IPS-20b (cell line): Measurements from ENCODE around the gene CAMSAP1.
"Not testable (repeated sequence)": the region's sequence is repeated elsewhere in the genome, so short reads cannot be mapped to it uniquely, and the experiment has no call there.

Experiments
- H3K27ac ChIP-seq: one replicate; pipeline ENCODE4 v1.5.1; 2013; ENCODE audit warnings: low read length
- H3K27me3 ChIP-seq: 2 replicates; pipeline ENCODE4 v1.6.1; 2013; ENCODE audit warnings: mild to moderate bottlenecking, low read length, inconsistent platforms; ENCODE audit not compliant: insufficient read depth
- H3K36me3 ChIP-seq: 2 replicates; pipeline ENCODE4 v1.6.1; 2013; ENCODE audit warnings: low read depth, mild to moderate bottlenecking, inconsistent platforms, low read length, moderate library complexity; ENCODE audit not compliant: insufficient read depth
- H3K4me1 ChIP-seq: 2 replicates; pipeline ENCODE4 v1.6.1; 2013; ENCODE audit warnings: mild to moderate bottlenecking, control low read depth, inconsistent platforms, low read length, moderate library complexity; ENCODE audit not compliant: insufficient read depth
- H3K4me3 ChIP-seq: 2 replicates; pipeline ENCODE4 v1.5.1; 2013; ENCODE audit warnings: mild to moderate bottlenecking, low read length, inconsistent platforms
- H3K9ac ChIP-seq: 2 replicates; pipeline ENCODE4 v1.6.1; 2013; ENCODE audit warnings: low read depth, mild to moderate bottlenecking, inconsistent platforms, low read length, moderate library complexity
- H3K9me3 ChIP-seq: 2 replicates; pipeline ENCODE4 v1.6.1; 2013; ENCODE audit warnings: mild to moderate bottlenecking, low read depth, low read length, inconsistent platforms; ENCODE audit not compliant: insufficient read depth

CAMSAP1 gene

GRCh38 chr9:135911233-135911632 is 3.9 kb upstream of the CAMSAP1 start:
- H3K27ac ChIP-seq, H3K4me1 ChIP-seq, H3K4me3 ChIP-seq, H3K9ac ChIP-seq: not testable (repeated sequence)
- Histone ChIP-seq H3K9me3 (peaks cover 32% of the 10 kb centered on the region), H3K36me3 (peaks cover 55% of the 10 kb centered on the region), H3K27me3 (peaks cover 12% of the 10 kb centered on the region; the same call in 1 of the 2 replicates)

- H3K9me3 ChIP-seq: peaks cover 27% of the 10 kb centered on the region
- no peak overlapping the region for H3K9ac ChIP-seq
- H3K27me3 ChIP-seq: peaks cover 12% of the 10 kb centered on the region; the same call in 1 of the 2 replicates
- H3K4me3 ChIP-seq: no peak overlapping the region
- peaks cover 50% of the 10 kb centered on the region for H3K36me3 ChIP-seq
- H3K27ac ChIP-seq: no peak overlapping the region
- H3K4me1 ChIP-seq: 0 out of 2 replicates have a peak, but pooled peaks cover 1% of the 10 kb centered on the region
Measured at GRCh38 chr9:135910757-135911156, 3.4 kb upstream of the CAMSAP1 start.

- no peak overlapping the region for H3K27ac ChIP-seq
- H3K27me3 ChIP-seq: peaks cover 12% of the 10 kb centered on the region; the same call in 1 of the 2 replicates
- H3K4me1 ChIP-seq: 0 out of 2 replicates have a peak, but pooled peaks cover 2% of the 10 kb centered on the region
- no peak overlapping the region for H3K4me3 ChIP-seq
- peaks cover 45% of the 10 kb centered on the region for H3K36me3 ChIP-seq
- peaks cover 22% of the 10 kb centered on the region for H3K9me3 ChIP-seq
- no peak overlapping the region for H3K9ac ChIP-seq
Measured at GRCh38 chr9:135910216-135910615, 2.9 kb upstream of the CAMSAP1 start.

DNA sequence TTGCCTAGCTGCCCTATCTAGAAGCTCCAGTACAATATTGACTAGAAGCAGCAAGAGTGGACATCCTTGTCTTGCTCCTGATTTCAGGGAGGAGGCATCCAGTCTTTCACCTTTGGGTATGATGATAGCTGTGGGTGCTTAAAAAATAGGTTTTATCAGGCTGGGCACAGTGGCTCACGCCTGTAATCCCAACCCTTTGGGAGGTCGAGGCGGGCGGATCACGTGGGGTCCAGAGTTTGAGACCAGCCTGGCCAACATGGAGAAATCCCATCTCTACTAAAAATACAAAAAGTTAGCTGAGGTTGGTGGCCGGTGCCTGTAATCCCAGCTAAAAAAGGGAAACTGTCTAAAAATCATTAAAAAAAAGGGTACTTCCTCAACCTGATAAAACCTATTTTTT is 2.0 kb upstream of the CAMSAP1 start:
- Histone ChIP-seq H3K4me3 (no peak overlapping the region), H3K4me1 (0 out of 2 replicates have a peak, but pooled peaks cover 2% of the 10 kb centered on the region), H3K36me3 (peaks cover 42% of the 10 kb centered on the region), H3K27ac (no peak overlapping the region), H3K9ac (no peak overlapping the region), H3K9me3 (peaks cover 13% of the 10 kb centered on the region), H3K27me3 (peaks cover 12% of the 10 kb centered on the region; the same call in 1 of the 2 replicates)

- Histone ChIP-seq H3K4me1 (peaks cover 5% of the 10 kb centered on the region; the same call in 1 of the 2 replicates), H3K27me3 (peaks cover 12% of the 10 kb centered on the region; the same call in 1 of the 2 replicates), H3K36me3 (peaks cover 37% of the 10 kb centered on the region), H3K9ac (no peak overlapping the region), H3K9me3 (peaks cover 8% of the 10 kb centered on the region), H3K4me3 (no peak overlapping the region; the same call in 1 of the 2 replicates), H3K27ac (no peak overlapping the region)
Measured at GRCh38 chr9:135908754-135909204, 1.4 kb upstream of the CAMSAP1 start.

- Histone ChIP-seq H3K4me3 (peak overlapping the region; percentile 74), H3K4me1 (peaks cover 10% of the 10 kb centered on the region; the same call in 1 of the 2 replicates), H3K27me3 (peaks cover 12% of the 10 kb centered on the region; the same call in 1 of the 2 replicates), H3K9ac (peak overlapping the region; percentile 45; the same call in 1 of the 2 replicates), H3K9me3 (peaks cover 2% of the 10 kb centered on the region), H3K36me3 (peaks cover 31% of the 10 kb centered on the region), H3K27ac (no peak overlapping the region)
Measured at GRCh38 chr9:135908093-135908753, 877 bp upstream of the CAMSAP1 start.

- no peak overlapping the region for H3K27ac ChIP-seq
- H3K9me3 ChIP-seq: no peaks in the 10 kb centered on the region
- peaks cover 12% of the 10 kb centered on the region; the same call in 1 of the 2 replicates for H3K27me3 ChIP-seq
- no peak overlapping the region for H3K9ac ChIP-seq
- H3K36me3 ChIP-seq: peaks cover 30% of the 10 kb centered on the region
- H3K4me3 ChIP-seq: peak overlapping the region; percentile 48; the same call in 1 of the 2 replicates
- H3K4me1 ChIP-seq: peaks cover 13% of the 10 kb centered on the region; the same call in 1 of the 2 replicates
Measured at GRCh38 chr9:135907006-135907430, 328 bp downstream of the CAMSAP1 start.

DNA sequence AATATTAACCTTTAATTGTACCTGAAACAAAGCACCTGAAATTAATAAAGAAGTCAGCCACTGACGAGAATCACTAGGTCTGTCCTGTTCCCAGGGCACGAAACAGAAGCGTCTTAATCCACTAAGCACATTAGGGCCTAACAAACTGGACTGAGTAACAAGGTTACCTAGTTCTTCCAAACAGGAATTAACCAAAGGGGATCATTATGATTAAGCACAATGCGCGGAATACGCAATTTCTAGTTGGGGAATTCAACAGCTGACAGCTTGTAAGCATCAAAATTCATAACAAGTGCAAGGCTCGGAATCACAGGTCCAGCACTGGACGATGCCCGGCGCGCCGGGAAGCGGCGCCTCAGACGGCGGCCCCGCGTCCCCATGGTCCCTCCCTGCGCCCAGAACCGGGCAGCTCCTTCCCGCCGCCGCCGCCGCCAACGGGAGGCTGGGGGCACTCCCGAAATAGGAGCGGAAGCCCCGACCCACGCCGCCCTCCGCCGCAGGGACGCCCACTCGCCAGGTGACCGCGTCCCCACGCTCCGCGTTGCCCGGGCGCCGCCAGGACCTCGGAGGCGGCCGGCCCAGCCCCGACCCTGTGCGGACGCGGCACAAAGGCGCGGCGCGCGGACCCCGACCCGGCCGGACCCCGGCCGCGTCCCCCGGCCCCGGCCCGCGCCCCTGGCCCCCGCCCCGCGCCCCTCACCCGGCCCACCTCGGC is 898 bp downstream of the CAMSAP1 start:
- no peaks in the 10 kb centered on the region for H3K9me3 ChIP-seq
- H3K4me1 ChIP-seq: peaks cover 13% of the 10 kb centered on the region; the same call in 1 of the 2 replicates
- H3K9ac ChIP-seq: peak overlapping the region; percentile 85; the same call in 1 of the 2 replicates
- H3K27me3 ChIP-seq: peaks cover 12% of the 10 kb centered on the region; the same call in 1 of the 2 replicates
- H3K36me3 ChIP-seq: peaks cover 27% of the 10 kb centered on the region
- no peak overlapping the region for H3K27ac ChIP-seq
- peak overlapping the region; percentile 95 for H3K4me3 ChIP-seq

- Histone ChIP-seq H3K27me3 (peaks cover 12% of the 10 kb centered on the region; the same call in 1 of the 2 replicates), H3K9me3 (no peaks in the 10 kb centered on the region), H3K36me3 (peaks cover 19% of the 10 kb centered on the region), H3K9ac (peak overlapping the region; percentile 85; the same call in 1 of the 2 replicates), H3K4me3 (peak overlapping the region; percentile 95), H3K4me1 (peaks cover 13% of the 10 kb centered on the region; the same call in 1 of the 2 replicates), H3K27ac (no peak overlapping the region)
Measured at GRCh38 chr9:135905380-135906258, 1.7 kb downstream of the CAMSAP1 start.

- no peak overlapping the region for H3K27ac ChIP-seq
- H3K9ac ChIP-seq: peak overlapping the region; percentile 44
- 0 out of 2 replicates have a peak, but pooled peaks cover 2% of the 10 kb centered on the region for H3K9me3 ChIP-seq
- peaks cover 13% of the 10 kb centered on the region; the same call in 1 of the 2 replicates for H3K4me1 ChIP-seq
- peaks cover 9% of the 10 kb centered on the region; the same call in 1 of the 2 replicates for H3K27me3 ChIP-seq
- H3K36me3 ChIP-seq: peaks cover 15% of the 10 kb centered on the region
- peak overlapping the region; percentile 45 for H3K4me3 ChIP-seq
Measured at GRCh38 chr9:135903786-135904520, 3.4 kb downstream of the CAMSAP1 start.
